Stimulated activated CD4-positive, alpha-beta T cell treated with anti-CD3 and anti-CD28 coated beads, TNF-alpha, amount 100 ng/mL, for 1 hour (primary cell): Measurements from ENCODE around the gene MTMR2.
"Not testable (repeated sequence)": the region's sequence is repeated elsewhere in the genome, so short reads cannot be mapped to it uniquely, and the experiment has no call there.

Source experiments
- DNase-seq, 3 donors: peaks; one replicate each; pipeline ENCODE4 v3.0.0-alpha.2; 2020; ENCODE audit warnings: low read depth in 3 of 3, low spot score in 1 of 3

Gene MTMR2

GRCh38 chr11:95821640-95822039, 102.3 kb downstream of the MTMR2 start:
- DNase-seq, result no peak

DNA sequence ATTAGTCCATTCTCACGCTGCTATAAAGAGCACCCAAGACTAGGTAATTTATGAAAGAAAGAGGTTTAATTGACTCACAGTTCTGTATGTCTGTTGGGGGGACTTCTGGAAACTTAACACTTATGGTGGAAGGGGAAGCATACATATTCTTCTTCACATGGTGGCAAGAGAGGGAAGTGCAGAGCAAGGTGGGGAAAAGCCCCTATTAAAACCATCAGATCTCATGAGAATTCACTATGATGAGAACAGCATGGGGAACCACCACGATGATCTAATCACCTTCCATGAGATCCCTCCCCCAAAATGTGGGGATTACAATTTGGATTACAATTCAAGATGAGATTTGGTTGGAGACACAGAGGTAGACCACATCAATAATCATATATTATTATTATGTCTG, 107.9 kb downstream of the MTMR2 start:
- DNase-seq, result no peak

DNA sequence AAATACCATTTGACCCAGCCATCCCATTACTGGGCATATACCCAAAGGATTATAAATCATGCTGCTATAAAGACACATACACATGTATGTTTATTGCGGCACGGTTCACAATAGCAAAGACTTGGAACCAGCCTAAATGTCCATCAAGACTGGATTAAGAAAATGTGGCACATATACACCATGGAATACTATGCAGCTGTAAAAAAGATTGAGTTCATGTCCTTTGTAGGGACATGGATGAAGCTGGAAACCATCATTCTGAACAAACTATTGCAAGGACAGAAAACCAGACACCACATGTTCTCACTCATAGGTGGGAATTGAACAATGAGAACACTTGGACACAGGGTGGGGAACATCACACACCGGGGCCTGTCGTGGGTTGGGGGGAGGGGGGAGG, 112.9 kb downstream of the MTMR2 start:
- not testable (repeated sequence) for DNase-seq

- not testable (repeated sequence) for DNase-seq
Observed at GRCh38 chr11:95806464-95806863, 117.4 kb downstream of the MTMR2 start.

GRCh38 chr11:95805869-95806268, 118.0 kb downstream of the MTMR2 start:
- DNase-seq, result no peak

DNA sequence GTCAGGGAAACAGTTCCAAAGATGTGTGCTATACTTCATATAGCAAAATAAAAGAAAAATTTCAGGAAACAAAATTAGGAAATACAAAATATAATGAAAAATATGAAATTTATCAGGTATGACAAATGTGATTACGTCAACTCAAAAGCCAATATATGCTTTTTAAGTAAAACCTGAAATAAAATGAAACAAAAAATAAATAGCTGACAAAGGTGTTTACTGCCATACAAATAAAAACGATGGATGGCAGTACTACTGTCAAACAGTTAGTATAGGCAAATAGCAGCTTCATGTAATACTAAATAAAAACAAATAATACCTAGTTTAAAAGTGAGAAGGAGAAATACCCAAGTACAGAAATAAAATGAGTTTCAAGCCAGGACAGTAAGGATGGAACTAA, 119.9 kb downstream of the MTMR2 start:
- no peak for DNase-seq

GRCh38 chr11:95802806-95803205, 121.1 kb downstream of the MTMR2 start:
- DNase-seq, result no peak

- DNase-seq, result no peak
Observed at GRCh38 chr11:95800438-95800837, 123.5 kb downstream of the MTMR2 start.

DNA sequence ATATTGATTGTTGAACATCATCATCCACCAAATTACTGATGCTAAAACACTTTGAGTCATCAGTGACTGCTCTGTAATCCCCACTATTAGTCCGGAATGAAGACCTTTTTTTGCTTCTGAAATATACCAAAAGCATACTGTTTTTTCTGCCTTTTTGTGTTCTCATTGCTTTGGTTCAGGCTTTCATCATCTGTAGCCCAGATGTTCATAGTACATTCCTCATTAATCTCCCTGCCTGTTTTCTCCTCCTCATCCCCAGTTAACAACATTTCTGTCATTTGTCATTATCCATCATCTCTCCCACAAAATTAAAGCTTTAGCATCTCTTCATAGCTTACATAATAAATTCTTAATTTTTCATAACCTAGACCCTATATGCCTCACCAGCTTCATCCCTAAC, 124.4 kb downstream of the MTMR2 start:
- DNase-seq, result no peak

GRCh38 chr11:95796501-95796900, 127.4 kb downstream of the MTMR2 start:
- no peak for DNase-seq

- DNase-seq, result no peak
Observed at GRCh38 chr11:95795627-95796295, 128.1 kb downstream of the MTMR2 start.

DNA sequence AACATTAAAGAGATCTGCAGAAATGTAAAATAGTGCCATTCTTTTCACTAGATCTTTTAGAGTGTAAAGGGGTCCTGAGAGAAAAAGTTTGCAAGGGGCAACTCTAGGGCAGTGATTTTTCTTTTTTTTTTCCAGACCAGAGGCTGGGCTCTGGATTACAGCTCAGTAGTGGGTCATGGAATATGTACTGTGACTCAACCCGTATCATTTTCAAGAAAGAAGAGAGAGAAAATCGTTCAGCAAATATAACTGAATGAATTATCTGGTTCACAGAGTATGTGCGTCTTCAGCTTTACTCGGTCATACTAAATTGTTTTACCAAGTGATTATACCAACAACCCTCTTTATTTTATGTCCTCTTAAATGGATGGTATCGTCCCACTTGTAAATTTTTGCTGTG, 129.8 kb downstream of the MTMR2 start:
- no peak for DNase-seq

DNA sequence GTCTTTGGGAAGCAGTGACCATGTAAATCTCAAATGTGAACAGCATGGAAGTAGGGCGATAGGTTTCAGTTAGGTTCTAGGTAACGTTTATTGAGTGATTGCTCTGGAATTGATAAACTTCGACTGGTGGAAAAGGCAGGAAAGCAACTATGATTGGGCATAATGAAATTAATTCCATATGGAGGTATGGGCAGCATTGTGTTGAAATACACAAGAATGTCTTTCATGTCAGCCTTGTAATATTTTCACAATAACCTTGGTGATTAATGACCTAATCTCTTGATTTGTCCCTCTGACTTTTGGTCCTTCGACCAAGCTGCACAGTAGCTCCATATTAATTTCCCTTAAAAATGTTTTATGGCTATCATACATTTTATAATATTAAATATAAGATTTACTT, 130.8 kb downstream of the MTMR2 start:
- DNase-seq, result no peak

DNA sequence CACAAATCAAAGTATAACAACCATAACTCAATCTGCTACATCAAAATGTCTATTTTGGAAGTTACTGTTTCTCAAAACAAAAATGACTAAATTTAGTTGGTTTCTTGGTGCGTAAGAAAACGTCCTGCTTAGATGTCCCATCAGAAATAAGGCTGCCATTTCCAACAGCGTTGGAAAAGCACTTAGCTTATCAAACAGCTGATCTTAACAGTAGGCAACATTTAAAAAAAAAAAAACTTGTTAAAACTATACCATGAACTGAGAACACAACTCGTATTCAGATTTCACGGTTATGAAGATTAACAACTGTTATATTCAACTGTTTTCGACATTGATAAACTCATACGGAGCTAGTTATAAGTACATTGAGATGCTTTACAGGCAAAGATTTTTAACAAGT, 131.2 kb downstream of the MTMR2 start:
- no peak for DNase-seq

DNA sequence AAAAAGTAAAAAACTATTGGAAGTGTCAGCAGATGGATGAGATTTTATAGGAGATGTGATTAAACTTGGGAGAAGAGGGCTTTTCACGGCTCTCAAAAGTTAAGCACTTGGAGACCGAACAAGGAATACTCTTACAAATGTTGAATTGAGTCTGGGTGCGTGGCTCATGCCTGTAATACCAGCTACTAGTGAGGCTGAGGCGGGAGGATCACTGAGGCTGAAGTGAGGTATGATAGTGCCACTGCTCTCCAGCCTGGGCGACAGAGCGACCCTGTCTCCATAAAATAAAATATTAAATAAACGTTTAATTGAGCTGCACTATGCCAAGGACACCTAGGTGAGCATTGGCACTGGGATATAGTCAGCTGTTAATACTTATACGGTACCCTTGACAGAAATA, 131.7 kb downstream of the MTMR2 start:
- no peak for DNase-seq

- no peak for DNase-seq
Observed at GRCh38 chr11:95791709-95792033, 132.2 kb downstream of the MTMR2 start.

- DNase-seq, result peak in 2 of 3 donors; percentile 8 to 21
Observed at GRCh38 chr11:95790933-95791708, 132.8 kb downstream of the MTMR2 start.

GRCh38 chr11:95790123-95790932, 133.6 kb downstream of the MTMR2 start, which contains the start of gene CEP57:
TSS of gene CEP57 (plus strand) at chr11:95790498. CDS start at chr11:95790699, 201 bp downstream.
- DNase-seq, result peak; percentile 78 to 86 (median 82)

- DNase-seq, result peak; percentile 86 to 96 (median 88)
Observed at GRCh38 chr11:95789506-95790122, 134.3 kb downstream of the MTMR2 start, which contains the start of gene FAM76B. TSS of gene FAM76B (minus strand) at chr11:95789782. CDS start at chr11:95789478, 304 bp downstream.

DNA sequence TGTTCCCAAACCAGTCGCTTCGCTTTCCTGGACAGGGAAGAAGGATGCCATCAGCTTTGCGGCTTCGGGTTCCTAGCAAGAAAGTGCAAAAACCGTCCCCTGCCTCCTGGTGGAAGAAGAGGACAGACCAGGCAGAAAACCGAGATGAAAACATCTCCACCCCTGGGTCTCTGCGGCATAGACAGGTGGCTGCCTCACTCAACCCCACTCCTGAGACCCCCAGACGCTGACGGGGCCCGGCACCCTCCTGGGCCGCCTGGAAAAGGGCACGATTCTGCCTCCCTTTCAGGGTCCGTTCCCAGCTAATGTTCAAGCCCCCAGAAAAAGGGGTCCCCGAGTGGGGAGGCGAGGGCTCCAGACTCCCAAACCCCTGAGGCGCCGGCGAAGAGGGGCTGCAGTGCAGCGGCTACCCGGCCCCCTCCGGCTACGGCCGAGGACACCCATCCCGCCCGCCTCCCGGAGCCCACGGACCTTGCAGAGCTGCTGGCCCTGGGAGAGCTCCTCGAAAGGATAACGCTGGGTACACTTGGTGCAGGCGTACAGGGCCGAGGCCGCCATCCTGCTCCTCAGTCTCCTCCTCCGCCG, 134.9 kb downstream of the MTMR2 start:
- DNase-seq, result peak in 1 of 3 donors; percentile 5
